Right atrium auricular region (tissue), 2 donors: ENCODE measurements around the gene TBC1D2B. TPM values are rescaled to one million over a fixed set of nuclear protein-coding genes. Genes with fewer than 3 reads are reported as not detected.

Source experiments
- DNase-seq: peaks from one replicate; pipeline ENCODE4 v3.0.0-alpha.2; 2019; ENCODE audit warnings: low spot score
- H3K27ac ChIP-seq, 2 donors: fragments of 200-600 bp; sonication (generic); 1 replicate in 1 of 2; 2 replicates in 1 of 2; pipeline ENCODE4 v1.5.1; 2016 to 2019
- H3K27me3 ChIP-seq, 2 donors: fragments of 200-600 bp; sonication (generic); one replicate each; pipeline versions ENCODE4 v1.5.1 to v1.6.0; 2017 to 2019
- H3K36me3 ChIP-seq: fragments of 200-600 bp; sonication (generic); one replicate; pipeline ENCODE4 v1.5.1; 2016
- H3K4me1 ChIP-seq, 2 donors: fragments of 200-600 bp; sonication (generic); one replicate each; pipeline versions ENCODE4 v1.5.1 to v1.6.0; 2017 to 2019
- H3K4me3 ChIP-seq, 2 donors: fragments of 200-600 bp; sonication (generic); 1 replicate in 1 of 2; 2 replicates in 1 of 2; pipeline ENCODE4 v1.5.1; 2017 to 2019; ENCODE audit warnings: mild to moderate bottlenecking in 1 of 2, moderate library complexity in 1 of 2
- H3K9me3 ChIP-seq, 2 donors: fragments of 200-600 bp; sonication (generic); one replicate each; pipeline ENCODE4 v1.5.1; 2019
- total RNA-seq, 2 donors: library from RNA; depleted of rRNA; stranded (reverse); fragments of >200 nt; gene quantifications; one replicate each; pipeline ENCODE4 v1.1.0, GENCODE V29; 2016
- TF ChIP-seq, protein P1 (sequence below), 2 donors: fragments of 200-600 bp; sonication (generic); IDR thresholded peaks; one replicate each; pipeline ENCODE4 v1.5.1; 2019; ENCODE audit warnings: antibody characterized with exemption in 2 of 2

The TBC1D2B gene
- total RNA-seq, result 10 to 100 TPM; 12.5 to 27.7 TPM

DNA sequence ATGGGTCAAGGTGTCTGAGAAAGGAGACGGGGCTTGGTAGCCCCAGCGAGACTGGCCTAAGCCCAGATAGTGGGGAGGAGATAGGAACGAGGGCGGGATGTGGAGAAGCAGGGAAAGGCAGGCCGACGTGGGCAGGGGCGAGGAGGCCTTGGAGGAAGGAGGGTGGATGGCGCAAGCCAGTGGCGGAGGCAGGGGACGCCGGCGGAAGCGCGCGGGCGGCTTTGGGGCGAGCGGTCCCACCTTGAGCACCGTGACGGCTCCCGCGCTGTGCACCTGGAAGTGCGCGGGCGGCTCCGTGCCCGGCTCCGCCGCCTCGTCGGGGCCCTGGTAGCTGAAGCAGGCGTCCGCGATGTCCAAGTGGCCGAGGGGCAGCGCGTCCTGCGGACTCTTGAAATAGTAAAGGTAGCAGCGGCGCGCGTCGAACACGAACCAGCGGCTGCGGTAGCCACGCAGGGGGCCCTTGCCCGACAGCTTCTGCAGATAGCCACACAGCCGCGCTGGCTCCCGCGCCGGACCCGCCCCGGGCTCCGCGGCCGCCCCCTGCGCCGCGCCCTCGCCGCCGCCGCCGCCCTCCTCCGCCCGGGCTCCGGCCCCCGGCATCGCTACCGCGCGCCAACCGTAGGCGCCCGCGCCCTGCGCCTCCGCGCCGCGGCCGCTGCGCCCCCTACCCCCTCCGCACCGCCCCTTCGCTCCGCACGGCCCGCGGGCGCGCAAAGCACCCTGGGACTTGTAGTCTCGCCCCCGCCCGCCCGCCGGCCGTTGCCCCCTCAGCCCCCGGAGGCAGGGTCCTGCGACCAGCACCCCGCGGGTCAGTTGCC is at the start of gene TBC1D2B:
Gene TBC1D2B (minus strand): TSS at position 659 of the 818 bp plus-strand sequence. CDS start 59 bp downstream, at position 600.
- H3K4me1 ChIP-seq, result peaks cover 0 to 41% of the 10 kb centered on the region in 2 donors
- TF ChIP-seq, protein P1, sequence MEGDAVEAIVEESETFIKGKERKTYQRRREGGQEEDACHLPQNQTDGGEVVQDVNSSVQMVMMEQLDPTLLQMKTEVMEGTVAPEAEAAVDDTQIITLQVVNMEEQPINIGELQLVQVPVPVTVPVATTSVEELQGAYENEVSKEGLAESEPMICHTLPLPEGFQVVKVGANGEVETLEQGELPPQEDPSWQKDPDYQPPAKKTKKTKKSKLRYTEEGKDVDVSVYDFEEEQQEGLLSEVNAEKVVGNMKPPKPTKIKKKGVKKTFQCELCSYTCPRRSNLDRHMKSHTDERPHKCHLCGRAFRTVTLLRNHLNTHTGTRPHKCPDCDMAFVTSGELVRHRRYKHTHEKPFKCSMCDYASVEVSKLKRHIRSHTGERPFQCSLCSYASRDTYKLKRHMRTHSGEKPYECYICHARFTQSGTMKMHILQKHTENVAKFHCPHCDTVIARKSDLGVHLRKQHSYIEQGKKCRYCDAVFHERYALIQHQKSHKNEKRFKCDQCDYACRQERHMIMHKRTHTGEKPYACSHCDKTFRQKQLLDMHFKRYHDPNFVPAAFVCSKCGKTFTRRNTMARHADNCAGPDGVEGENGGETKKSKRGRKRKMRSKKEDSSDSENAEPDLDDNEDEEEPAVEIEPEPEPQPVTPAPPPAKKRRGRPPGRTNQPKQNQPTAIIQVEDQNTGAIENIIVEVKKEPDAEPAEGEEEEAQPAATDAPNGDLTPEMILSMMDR (IDR thresholded peaks at IDR 0.05), result no peak

DNA sequence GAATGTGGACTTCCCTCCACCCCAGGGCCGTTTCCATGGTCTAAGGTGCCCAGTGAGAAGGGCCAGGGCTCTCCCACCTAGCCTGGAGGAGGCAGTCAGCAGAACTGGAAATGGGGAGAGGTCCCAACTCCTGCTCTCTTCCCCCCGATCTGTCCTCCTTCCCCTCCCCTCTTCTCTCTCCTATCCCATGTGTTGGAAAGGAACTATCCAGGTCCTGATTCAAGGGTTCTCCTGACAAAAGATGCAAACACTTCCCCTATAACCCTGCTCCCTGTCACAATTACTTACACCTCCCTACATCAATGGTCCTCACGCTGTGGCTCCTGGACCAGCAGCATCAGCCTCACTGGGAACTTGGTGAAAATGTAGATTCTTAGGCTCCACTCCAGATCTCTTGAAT is 47.8 kb upstream of the TBC1D2B start:
- Histone ChIP-seq H3K27me3 (no peaks in the 10 kb centered on the region), H3K36me3 (no peaks in the 10 kb centered on the region), H3K4me3 (no peak overlapping the region), H3K9me3 (no peaks in the 10 kb centered on the region), H3K27ac (no peak overlapping the region), H3K4me1 (peaks cover 0 to 11% of the 10 kb centered on the region in 2 donors)
- DNase-seq, result no peak
- TF ChIP-seq, protein P1 (IDR thresholded peaks at IDR 0.05), result no peak

More for the DNA sequence above, at the start of gene TBC1D2B:
- Histone ChIP-seq H3K36me3 (no peaks in the 10 kb centered on the region), H3K4me3 (peak within 1 kb of the TSS; percentile 74 to 88), H3K27ac (peak within 1 kb of the TSS; percentile 87 to 91), H3K9me3 (no peaks in the 10 kb centered on the region), H3K27me3 (no peaks in the 10 kb centered on the region)
- DNase-seq, result no peak

DNA sequence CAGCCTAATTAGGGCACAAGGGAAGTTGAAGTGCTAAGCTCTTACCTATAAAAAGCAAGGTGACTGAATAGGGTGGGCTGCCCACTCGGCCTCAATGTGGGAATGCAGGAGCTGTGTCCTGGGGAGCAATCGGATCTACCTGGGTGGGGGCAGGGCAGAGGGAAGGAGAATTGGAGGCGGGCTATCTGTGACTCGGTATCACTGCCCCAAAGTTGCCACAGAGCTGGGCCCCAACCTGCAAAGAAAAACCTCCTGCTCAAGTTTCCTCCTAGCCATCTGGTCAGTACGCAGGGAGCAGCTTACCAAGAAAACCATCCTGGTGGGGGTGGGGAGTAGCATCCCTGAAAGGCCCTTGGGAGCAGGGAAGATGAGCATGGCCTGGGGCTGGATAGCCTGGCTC is 43.0 kb upstream of the TBC1D2B start:
- no peaks in the 10 kb centered on the region for H3K27me3 ChIP-seq
- no peak for DNase-seq
- H3K9me3 ChIP-seq, result no peaks in the 10 kb centered on the region
- TF ChIP-seq, protein P1 (IDR thresholded peaks at IDR 0.05), result no peak
- no peaks in the 10 kb centered on the region for H3K4me1 ChIP-seq
- H3K36me3 ChIP-seq, result no peaks in the 10 kb centered on the region
- peak overlapping the region in 1 of 2 donors; percentile 41 for H3K27ac ChIP-seq
- H3K4me3 ChIP-seq, result no peak overlapping the region

DNA sequence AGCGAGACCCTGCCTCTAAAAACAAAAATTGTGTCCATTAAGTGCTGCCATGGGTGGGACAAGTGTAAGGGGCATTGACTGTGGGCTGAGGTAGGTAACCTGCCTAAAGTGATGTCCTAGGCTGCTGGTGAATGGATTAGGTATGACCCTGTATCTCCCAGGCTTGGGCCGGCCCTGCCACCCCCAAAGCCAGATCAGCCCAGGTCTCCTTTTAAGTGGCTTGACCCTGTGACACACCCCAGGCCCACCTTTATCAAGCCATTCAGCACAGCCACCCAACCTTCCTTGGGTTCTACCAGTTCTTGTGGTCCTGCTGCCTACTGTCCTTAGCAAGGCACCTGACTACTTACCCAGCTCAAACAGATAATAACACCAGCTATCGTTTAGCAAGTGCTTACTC is 35.0 kb upstream of the TBC1D2B start:
- Histone ChIP-seq H3K9me3 (no peaks in the 10 kb centered on the region), H3K27ac (no peak overlapping the region), H3K36me3 (no peaks in the 10 kb centered on the region), H3K27me3 (no peaks in the 10 kb centered on the region), H3K4me3 (no peak overlapping the region), H3K4me1 (no peaks in the 10 kb centered on the region)
- no peak for DNase-seq
- TF ChIP-seq, protein P1 (IDR thresholded peaks at IDR 0.05), result no peak

DNA sequence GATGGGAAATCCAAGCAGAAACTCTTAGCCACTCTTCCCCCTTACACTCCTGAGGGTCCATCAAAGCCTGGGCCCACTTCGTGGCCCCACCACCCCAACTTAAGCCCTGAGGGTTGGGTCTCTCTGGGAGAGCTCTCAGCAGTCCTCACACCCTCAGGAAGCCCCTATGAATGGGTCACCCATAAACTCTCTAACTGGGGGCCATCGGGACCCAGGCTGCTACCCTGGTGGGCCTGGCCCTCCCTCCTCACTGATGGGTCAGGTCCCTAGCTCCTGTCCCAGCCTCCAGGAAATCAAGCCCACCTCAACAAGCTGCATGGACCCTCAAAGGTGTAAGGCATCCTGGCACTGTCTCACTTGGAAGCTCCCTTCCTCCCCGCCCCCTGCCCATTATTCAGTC is 34.3 kb upstream of the TBC1D2B start:
- TF ChIP-seq, protein P1 (IDR thresholded peaks at IDR 0.05), result no peak

More for the DNA sequence above, 34.3 kb upstream of the TBC1D2B start:
- Histone ChIP-seq H3K9me3 (no peaks in the 10 kb centered on the region), H3K27me3 (no peaks in the 10 kb centered on the region), H3K27ac (no peak overlapping the region), H3K4me1 (no peaks in the 10 kb centered on the region), H3K4me3 (no peak overlapping the region), H3K36me3 (no peaks in the 10 kb centered on the region)
- no peak for DNase-seq
